ENCODE data around the gene MKS1.
A peak's percentile ranks its signal among the peaks of the same experiment; 100 is the strongest.

Gene MKS1

DNA sequence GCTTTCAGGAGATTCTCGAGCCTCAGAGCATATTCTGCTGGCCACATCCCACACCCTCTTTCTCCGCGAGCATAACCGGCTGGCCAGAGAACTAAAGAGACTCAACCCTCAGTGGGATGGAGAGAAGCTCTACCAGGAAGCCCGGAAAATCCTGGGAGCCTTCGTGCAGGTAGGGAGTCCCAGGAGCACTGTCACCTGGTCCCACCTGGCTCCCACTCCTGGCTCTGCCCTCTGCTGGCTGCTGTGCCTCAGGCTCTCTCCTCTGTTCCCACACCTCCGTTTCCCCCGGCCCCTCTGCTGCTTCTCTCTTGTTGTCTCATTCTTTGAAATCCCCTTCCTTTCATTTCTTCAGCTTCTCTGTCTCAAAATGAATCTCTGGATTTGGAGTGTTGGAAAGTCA lies 35.7 kb upstream of the MKS1 start:
- TF ChIP-seq, protein P1, sequence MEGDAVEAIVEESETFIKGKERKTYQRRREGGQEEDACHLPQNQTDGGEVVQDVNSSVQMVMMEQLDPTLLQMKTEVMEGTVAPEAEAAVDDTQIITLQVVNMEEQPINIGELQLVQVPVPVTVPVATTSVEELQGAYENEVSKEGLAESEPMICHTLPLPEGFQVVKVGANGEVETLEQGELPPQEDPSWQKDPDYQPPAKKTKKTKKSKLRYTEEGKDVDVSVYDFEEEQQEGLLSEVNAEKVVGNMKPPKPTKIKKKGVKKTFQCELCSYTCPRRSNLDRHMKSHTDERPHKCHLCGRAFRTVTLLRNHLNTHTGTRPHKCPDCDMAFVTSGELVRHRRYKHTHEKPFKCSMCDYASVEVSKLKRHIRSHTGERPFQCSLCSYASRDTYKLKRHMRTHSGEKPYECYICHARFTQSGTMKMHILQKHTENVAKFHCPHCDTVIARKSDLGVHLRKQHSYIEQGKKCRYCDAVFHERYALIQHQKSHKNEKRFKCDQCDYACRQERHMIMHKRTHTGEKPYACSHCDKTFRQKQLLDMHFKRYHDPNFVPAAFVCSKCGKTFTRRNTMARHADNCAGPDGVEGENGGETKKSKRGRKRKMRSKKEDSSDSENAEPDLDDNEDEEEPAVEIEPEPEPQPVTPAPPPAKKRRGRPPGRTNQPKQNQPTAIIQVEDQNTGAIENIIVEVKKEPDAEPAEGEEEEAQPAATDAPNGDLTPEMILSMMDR (conservative IDR thresholded peaks at IDR 0.05; ENCODE audit: low read length), result peak; percentile 27; the same call in 1 of the 2 replicates
- TF ChIP-seq EZH2phosphoT487 (IDR thresholded peaks at IDR 0.05; ENCODE audit: borderline replicate concordance), result no peak
- H3K4me3 ChIP-seq (ENCODE audit: low read length, poor library complexity, severe bottlenecking), result no peak overlapping the region
- H3K4me2 ChIP-seq (ENCODE audit: low read depth, low read length, poor library complexity, severe bottlenecking), result no peak overlapping the region
- peaks cover under 1% of the 10 kb centered on the region for H3K27me3 ChIP-seq (ENCODE audit: insufficient read depth, low read length, poor library complexity, severe bottlenecking)
- H3K4me1 ChIP-seq (ENCODE audit: insufficient read depth, low read length, poor library complexity, severe bottlenecking), result no peaks in the 10 kb centered on the region
- H3K9ac ChIP-seq (ENCODE audit: low read depth, low read length, poor library complexity, severe bottlenecking), result no peak overlapping the region
- no peaks in the 10 kb centered on the region for H4K20me1 ChIP-seq (ENCODE audit: insufficient read depth, low read length, poor library complexity, severe bottlenecking)
- H3K9me3 ChIP-seq (ENCODE audit: insufficient read depth, low read depth, low read length), result no peaks in the 10 kb centered on the region
- no peaks in the 10 kb centered on the region for H3K9me2 ChIP-seq (replicated peaks; ENCODE audit: low read depth, low read length)
- H3K36me3 ChIP-seq (ENCODE audit: insufficient read depth, low read length), result no peaks in the 10 kb centered on the region
- no peak overlapping the region for H2AFZ ChIP-seq (ENCODE audit: low read length)
- H3F3A ChIP-seq (ENCODE audit: low read depth), result no peaks in the 10 kb centered on the region
- H3K79me2 ChIP-seq (ENCODE audit: insufficient read depth, low read length), result no peaks in the 10 kb centered on the region

DNA sequence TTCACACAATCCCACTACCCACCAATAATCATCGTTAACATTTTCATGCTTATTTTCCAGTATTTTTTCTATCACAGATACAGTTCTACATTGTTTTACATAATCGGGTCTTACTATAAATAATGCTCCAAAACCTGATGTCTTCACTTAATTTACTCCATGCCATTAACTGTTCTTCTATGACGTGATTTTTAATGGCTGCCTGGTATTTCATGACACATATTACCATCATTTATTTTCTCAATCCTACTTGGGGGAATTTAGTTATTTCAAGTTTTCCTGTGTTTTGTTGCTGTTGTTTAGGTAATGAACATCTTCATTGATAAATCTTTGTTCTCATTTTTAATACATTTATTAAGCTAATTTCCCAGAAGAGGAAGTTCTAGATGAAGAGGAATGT lies 34.0 kb upstream of the MKS1 start:
- no peaks in the 10 kb centered on the region for H3K9me2 ChIP-seq (replicated peaks; ENCODE audit: low read depth, low read length)
- H4K20me1 ChIP-seq (ENCODE audit: insufficient read depth, low read length, poor library complexity, severe bottlenecking), result no peaks in the 10 kb centered on the region
- no peaks in the 10 kb centered on the region for H3K36me3 ChIP-seq (ENCODE audit: insufficient read depth, low read length)
- no peaks in the 10 kb centered on the region for H3F3A ChIP-seq (ENCODE audit: low read depth)
- H3K79me2 ChIP-seq (ENCODE audit: insufficient read depth, low read length), result no peaks in the 10 kb centered on the region
- no peak for TF ChIP-seq EZH2phosphoT487 (IDR thresholded peaks at IDR 0.05; ENCODE audit: borderline replicate concordance)
- TF ChIP-seq, protein P1 (conservative IDR thresholded peaks at IDR 0.05; ENCODE audit: low read length), result no peak
- no peak overlapping the region for H3K9ac ChIP-seq (ENCODE audit: low read depth, low read length, poor library complexity, severe bottlenecking)
- no peak overlapping the region for H2AFZ ChIP-seq (ENCODE audit: low read length)
- H3K4me1 ChIP-seq (ENCODE audit: insufficient read depth, low read length, poor library complexity, severe bottlenecking), result peaks cover under 1% of the 10 kb centered on the region
- H3K4me2 ChIP-seq (ENCODE audit: low read depth, low read length, poor library complexity, severe bottlenecking), result no peak overlapping the region
- no peaks in the 10 kb centered on the region for H3K9me3 ChIP-seq (ENCODE audit: insufficient read depth, low read depth, low read length)
- no peak overlapping the region for H3K4me3 ChIP-seq (ENCODE audit: low read length, poor library complexity, severe bottlenecking)
- H3K27me3 ChIP-seq (ENCODE audit: insufficient read depth, low read length, poor library complexity, severe bottlenecking), result no peaks in the 10 kb centered on the region

DNA sequence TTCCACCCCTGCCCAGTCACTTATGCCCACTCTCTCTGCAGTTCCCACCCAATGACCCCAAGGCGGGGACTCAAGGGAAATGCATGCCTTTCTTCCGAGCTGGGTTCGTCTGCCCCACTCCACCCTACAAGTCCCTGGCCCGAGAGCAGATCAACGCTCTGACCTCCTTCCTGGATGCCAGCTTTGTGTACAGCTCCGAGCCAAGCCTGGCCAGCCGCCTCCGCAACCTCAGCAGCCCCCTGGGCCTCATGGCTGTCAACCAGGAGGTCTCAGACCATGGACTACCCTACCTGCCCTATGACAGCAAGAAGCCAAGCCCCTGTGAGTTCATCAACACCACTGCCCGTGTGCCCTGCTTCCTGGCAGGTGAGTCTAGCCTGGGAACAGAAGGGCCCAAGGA lies 33.1 kb upstream of the MKS1 start:
- H3K9me2 ChIP-seq (replicated peaks; ENCODE audit: low read depth, low read length), result no peaks in the 10 kb centered on the region
- no peaks in the 10 kb centered on the region for H3K27me3 ChIP-seq (ENCODE audit: insufficient read depth, low read length, poor library complexity, severe bottlenecking)
- H3K9ac ChIP-seq (ENCODE audit: low read depth, low read length, poor library complexity, severe bottlenecking), result no peak overlapping the region
- H3K4me1 ChIP-seq (ENCODE audit: insufficient read depth, low read length, poor library complexity, severe bottlenecking), result peaks cover 9% of the 10 kb centered on the region
- H3K36me3 ChIP-seq (ENCODE audit: insufficient read depth, low read length), result no peaks in the 10 kb centered on the region
- no peaks in the 10 kb centered on the region for H3K9me3 ChIP-seq (ENCODE audit: insufficient read depth, low read depth, low read length)
- TF ChIP-seq, protein P1 (conservative IDR thresholded peaks at IDR 0.05; ENCODE audit: low read length), result no peak
- no peak for TF ChIP-seq EZH2phosphoT487 (IDR thresholded peaks at IDR 0.05; ENCODE audit: borderline replicate concordance)
- H3F3A ChIP-seq (ENCODE audit: low read depth), result no peaks in the 10 kb centered on the region
- H3K4me2 ChIP-seq (ENCODE audit: low read depth, low read length, poor library complexity, severe bottlenecking), result no peak overlapping the region
- H3K79me2 ChIP-seq (ENCODE audit: insufficient read depth, low read length), result no peaks in the 10 kb centered on the region
- H4K20me1 ChIP-seq (ENCODE audit: insufficient read depth, low read length, poor library complexity, severe bottlenecking), result no peaks in the 10 kb centered on the region
- H2AFZ ChIP-seq (ENCODE audit: low read length), result no peak overlapping the region
- H3K4me3 ChIP-seq (ENCODE audit: low read length, poor library complexity, severe bottlenecking), result no peak overlapping the region
